Ramos (cell line): Measurements from ENCODE around the gene C1orf35.
"Not testable (repeated sequence)": the region's sequence is repeated elsewhere in the genome, so short reads cannot be mapped to it uniquely, and the experiment has no call there.

Experiments
- in situ Hi-C: fragments of 300-500 bp; cut with MboI; formaldehyde crosslinking; loops from one replicate; pipeline ENCODE4 v1.14.3; 2022; ENCODE audit warnings: low sequenced_read_pairs; ENCODE audit not compliant: unreplicated experiment

Gene C1orf35

DNA sequence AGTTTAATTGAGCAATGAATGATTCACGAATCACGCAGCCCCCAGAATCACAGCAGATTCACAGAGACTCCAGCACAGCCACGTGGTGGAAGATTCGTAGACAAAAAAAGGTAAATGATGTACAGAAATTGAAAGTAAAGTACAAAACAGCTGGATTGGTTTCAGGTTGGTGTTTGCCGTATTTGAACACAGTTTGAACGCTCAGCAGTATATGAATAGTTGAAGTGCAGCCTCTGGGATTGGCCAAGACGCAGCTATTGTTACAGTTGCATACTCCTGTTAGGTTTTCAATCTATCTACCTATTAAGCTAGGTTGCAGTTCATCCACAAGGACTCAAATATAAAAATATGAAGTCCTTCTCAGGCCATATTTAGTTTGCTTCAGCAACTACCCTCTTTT lies 9.0 kb upstream of the C1orf35 start:
- in situ Hi-C loops, result no loop called here

DNA sequence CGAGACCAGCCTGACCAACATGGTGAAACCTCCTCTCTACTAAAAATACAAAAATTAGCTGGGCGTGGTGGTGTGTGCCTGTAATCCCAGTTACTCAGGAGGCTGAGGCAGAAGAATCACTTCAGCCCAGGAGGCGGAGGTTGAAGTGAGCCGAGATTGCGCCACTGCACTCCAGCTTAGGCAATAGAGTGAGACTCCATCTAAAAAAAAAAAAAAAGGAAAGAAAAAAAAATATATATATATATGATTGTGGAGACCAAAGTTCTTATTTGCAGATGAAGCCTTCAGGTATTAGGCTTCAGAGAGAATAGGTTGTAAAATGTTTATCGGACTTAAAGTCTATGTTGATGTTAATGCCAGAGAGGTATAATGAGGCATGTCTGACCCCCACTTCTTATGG lies 8.2 kb upstream of the C1orf35 start:
- in situ Hi-C loops, result not testable (repeated sequence)

GRCh38 chr1:228110556-228110955 lies 7.4 kb upstream of the C1orf35 start:
- in situ Hi-C loops, result no loop called here

DNA sequence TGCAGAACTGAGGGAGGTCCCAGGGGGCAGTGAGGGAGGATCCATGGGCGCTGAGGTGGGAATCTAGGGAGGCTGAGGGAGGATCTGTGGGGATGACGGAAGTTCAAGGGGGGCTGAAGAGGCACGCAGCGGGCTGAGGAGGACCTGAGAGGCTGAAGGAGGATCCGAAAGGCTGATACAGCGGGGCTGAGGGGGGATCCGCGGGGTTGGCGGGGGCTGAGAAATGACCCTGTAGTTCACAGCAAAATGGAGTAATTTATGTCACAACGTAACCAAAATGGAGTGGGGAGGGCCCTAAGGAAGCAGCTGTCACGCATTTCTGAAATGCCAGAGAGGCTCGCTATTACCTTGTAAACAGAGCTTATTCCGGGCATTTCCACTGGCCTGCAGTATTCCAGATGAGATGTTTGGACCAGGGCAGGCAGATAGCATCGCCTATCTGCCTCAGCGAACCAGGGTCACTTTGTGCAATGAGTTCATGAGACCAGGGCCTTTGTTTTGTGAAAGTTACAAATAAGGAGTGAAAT lies 6.9 kb upstream of the C1orf35 start:
- in situ Hi-C loops, result no loop called here

- in situ Hi-C loops, result no loop called here
Observed at GRCh38 chr1:228109073-228109961, 6.2 kb upstream of the C1orf35 start, which contains the start of gene MRPL55. Gene MRPL55 (minus strand): TSS chr1:228109299. CDS start chr1:228108260, 1,039 bp downstream.

DNA sequence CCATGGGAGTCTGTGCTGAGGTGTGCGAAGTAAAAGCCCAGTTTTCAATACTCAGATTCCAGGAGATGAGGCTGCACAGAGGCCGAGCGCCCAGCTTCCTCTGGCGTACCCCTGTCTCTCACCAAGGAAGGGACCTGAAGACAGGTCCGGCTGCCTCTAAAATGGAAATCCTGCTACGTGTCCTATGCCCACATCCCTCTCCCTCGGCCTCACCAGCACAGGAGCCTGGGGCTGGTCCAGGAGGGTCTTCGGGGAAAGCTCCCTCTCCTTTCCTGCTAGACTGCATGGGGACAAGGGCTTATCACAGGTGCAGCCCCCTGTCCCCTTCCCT lies 5.6 kb upstream of the C1orf35 start:
- in situ Hi-C loops, result no loop called here

DNA sequence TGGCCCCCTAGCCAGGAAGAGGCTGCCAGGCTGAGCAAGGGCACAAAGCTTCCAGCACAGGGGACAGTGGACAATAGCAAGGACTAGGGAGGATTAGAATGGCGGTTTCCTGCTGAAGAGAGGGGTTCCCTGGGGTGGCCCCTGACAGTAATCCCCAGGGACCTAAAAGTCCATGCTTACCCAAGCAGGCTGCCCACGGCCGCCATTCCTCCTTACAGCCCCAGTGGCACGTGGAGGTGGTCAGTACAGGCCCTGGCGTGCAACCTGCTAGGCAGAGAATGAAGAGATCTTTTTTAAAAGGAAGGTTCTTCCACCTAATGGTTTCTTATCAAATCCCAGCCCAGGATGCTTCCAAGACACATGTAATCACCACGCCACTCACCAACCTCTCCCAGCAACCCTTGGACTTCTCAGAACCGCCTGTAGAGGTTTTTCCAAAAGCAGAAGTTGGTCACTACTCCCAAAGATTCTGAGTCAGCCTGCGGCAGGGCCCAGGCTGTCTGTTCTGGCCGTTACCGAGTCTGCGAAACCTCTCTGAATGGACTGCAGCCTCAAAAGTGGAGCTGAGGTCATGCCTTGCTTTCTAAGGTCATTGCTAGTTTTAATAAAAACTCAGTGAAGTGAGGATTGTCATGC lies 5.0 kb upstream of the C1orf35 start:
- in situ Hi-C loops, result no loop called here

DNA sequence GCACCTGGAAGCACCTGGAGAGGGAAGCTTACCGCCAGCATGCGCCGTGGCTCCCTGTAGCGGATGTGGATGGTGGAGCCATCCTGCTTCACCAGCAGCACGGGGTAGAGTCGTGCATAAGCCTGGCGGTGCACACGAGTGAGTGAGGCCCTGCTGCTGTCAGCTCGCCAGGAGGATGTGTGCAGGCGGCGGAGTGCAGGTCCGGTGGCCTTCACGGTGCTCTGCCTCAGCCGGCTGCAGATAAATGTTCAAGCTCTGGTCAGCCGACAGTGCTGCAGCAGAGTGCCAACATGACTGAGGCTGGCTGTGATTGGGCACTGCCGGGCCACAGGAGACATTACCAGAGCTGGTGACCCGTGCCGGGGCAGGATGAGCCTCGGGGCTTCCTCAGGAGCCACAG lies 4.5 kb upstream of the C1orf35 start:
- in situ Hi-C loops, result no loop called here

DNA sequence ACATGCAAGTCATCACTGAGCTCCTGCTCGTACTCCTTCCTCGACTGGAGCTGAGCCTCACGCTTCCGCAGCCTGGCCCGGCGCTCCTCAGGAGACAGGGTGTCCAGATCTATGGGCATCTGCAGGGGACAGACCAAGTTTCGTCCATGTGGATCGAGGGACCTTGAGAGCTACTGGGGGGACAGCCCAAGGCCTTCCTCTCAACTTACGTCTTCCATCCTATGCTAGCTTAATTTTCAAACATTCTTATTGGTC lies 3.6 kb upstream of the C1orf35 start:
- in situ Hi-C loops, result no loop called here

GRCh38 chr1:228105996-228106799 lies 3.1 kb upstream of the C1orf35 start:
- in situ Hi-C loops, result no loop called here

GRCh38 chr1:228105270-228105995 lies 2.3 kb upstream of the C1orf35 start:
- in situ Hi-C loops, result no loop called here

DNA sequence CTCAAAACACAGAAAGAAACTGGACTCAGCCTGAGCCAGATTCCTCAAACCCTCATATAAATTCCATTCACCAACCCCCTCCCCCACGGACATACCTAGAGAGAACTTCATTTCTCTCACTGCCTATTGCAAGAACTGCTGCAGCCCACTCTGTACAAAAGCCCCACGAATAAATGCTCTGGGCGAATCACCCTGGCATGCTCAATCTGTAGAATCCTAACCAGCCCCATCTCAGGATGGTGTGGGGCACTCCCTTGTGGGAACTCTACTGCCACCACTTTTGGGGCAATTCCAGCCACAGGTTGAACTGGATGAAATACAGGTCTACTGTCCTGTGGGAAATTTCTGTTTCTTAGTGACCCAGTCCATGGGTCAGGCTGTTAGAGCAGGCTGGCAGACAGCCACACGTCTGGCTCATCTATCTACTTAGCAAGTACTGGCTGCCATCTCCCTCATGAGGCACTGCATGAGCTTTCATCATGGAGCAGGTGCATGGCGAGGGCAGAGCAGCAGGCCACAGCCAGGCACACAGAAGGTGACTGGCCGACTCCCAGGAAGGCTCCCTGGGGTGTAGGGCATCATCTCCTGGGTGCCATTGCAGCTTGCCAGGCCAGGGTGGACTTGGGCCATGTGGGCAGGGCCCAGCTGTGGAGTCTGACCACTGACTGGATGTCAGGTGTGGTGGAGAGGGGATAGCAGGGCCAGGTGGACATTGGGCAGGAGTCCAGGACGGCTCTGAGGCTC lies 1.6 kb upstream of the C1orf35 start:
- in situ Hi-C loops, result no loop called here

DNA sequence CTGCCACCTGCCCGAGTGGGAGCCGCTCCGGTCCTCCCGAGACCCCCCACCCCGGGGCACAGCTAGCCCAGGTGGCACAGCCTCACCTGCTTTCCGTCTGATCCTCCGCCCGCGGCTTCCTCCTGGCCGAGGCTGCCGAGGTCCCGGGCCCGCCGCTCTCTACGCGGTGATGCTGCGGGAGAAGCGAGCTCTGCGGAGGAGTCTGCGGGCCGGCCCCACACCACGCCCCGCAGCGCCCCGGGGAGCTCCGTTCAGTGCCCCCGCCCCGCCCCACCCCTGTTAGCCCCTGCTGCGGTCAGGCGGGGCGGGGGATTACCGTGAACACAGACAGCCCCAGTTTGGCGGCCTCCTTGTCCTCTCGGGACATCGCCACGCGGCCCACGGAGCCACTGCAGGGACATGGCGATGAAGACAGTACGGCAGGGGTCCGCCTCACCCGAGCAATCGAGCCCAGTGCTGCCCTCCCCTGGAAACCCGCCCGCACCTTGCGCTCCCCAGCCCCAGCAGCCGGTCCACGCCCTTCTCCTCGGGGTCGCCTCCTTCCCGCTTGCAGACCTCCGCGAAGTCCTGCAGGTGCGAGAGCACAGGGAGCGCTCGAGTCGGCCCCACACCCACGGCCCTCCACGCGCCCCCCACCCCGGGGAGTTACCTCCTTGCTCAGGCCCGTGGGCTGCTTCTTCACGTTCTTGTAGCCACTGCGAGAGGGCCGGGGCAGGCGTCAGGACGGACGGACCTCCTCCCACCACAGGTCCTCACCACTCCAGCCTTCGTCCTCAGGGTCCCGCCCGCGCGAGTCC lies 933 bp downstream of the C1orf35 start:
- in situ Hi-C loops, result no loop called here

- in situ Hi-C loops, result no loop called here
Observed at GRCh38 chr1:228101614-228101993, 1.5 kb downstream of the C1orf35 start.

- in situ Hi-C loops, result no loop called here
Observed at GRCh38 chr1:228100822-228101613, 2.1 kb downstream of the C1orf35 start.

DNA sequence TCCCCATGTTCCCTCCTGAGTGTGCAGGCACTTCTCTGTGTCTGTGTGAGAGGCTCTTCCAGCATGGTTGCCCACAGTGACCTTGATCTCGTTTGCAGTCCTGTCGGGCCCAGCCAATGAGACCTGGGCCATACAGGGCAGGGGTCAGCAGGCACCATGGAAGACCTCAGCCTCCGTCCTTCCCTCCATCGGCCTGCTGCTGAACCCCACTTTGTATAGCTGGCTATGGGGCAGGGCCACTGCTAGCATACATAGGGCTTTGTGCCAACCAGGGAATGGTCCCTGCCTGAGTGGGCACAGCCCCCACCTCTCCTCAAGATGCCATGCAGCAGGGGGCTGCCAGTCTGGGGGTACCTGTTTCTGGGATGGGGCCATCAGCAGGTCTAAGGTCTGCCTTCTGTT lies 3.8 kb downstream of the C1orf35 start:
- in situ Hi-C loops, result no loop called here

- in situ Hi-C loops, result no loop called here
Observed at GRCh38 chr1:228098323-228098931, 4.7 kb downstream of the C1orf35 start.
